ENCODE results near the gene RSPH1.

Gene RSPH1

GRCh38 chr21:42453986-42454570, 41.9 kb downstream of the RSPH1 start:
- no peak for DNase-seq (ENCODE audit: low read depth, low spot score)
- in situ Hi-C loops (cut with HindIII; ENCODE audit: low sequenced_read_pairs): no loop called here
- no peak overlapping the region for H3K4me3 ChIP-seq (ENCODE audit: low read depth, low read length)
- TF ChIP-seq, protein P1, sequence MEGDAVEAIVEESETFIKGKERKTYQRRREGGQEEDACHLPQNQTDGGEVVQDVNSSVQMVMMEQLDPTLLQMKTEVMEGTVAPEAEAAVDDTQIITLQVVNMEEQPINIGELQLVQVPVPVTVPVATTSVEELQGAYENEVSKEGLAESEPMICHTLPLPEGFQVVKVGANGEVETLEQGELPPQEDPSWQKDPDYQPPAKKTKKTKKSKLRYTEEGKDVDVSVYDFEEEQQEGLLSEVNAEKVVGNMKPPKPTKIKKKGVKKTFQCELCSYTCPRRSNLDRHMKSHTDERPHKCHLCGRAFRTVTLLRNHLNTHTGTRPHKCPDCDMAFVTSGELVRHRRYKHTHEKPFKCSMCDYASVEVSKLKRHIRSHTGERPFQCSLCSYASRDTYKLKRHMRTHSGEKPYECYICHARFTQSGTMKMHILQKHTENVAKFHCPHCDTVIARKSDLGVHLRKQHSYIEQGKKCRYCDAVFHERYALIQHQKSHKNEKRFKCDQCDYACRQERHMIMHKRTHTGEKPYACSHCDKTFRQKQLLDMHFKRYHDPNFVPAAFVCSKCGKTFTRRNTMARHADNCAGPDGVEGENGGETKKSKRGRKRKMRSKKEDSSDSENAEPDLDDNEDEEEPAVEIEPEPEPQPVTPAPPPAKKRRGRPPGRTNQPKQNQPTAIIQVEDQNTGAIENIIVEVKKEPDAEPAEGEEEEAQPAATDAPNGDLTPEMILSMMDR (IDR thresholded peaks at IDR 0.05; ENCODE audit: low read depth, low read length): no peak

GRCh38 chr21:42453224-42453985, 42.6 kb downstream of the RSPH1 start:
- H3K4me3 ChIP-seq (ENCODE audit: low read depth, low read length): no peak overlapping the region
- TF ChIP-seq, protein P1 (IDR thresholded peaks at IDR 0.05; ENCODE audit: low read depth, low read length): no peak
- DNase-seq (ENCODE audit: low read depth, low spot score): no peak
- in situ Hi-C loops (cut with HindIII; ENCODE audit: low sequenced_read_pairs): no loop called here

- TF ChIP-seq, protein P1 (IDR thresholded peaks at IDR 0.05; ENCODE audit: low read depth, low read length): no peak
- no peak for DNase-seq (ENCODE audit: low read depth, low spot score)
- H3K4me3 ChIP-seq (ENCODE audit: low read depth, low read length): no peak overlapping the region
- in situ Hi-C loops (cut with HindIII; ENCODE audit: low sequenced_read_pairs): no loop called here
These were observed 43.4 kb downstream of the RSPH1 start for GRCh38 chr21:42452401-42453223.

GRCh38 chr21:42451941-42452340, 44.1 kb downstream of the RSPH1 start:
- no peak overlapping the region for H3K4me3 ChIP-seq (ENCODE audit: low read depth, low read length)
- TF ChIP-seq, protein P1 (IDR thresholded peaks at IDR 0.05; ENCODE audit: low read depth, low read length): no peak
- DNase-seq (ENCODE audit: low read depth, low spot score): no peak
- in situ Hi-C loops (cut with HindIII; ENCODE audit: low sequenced_read_pairs): no loop called here

DNA sequence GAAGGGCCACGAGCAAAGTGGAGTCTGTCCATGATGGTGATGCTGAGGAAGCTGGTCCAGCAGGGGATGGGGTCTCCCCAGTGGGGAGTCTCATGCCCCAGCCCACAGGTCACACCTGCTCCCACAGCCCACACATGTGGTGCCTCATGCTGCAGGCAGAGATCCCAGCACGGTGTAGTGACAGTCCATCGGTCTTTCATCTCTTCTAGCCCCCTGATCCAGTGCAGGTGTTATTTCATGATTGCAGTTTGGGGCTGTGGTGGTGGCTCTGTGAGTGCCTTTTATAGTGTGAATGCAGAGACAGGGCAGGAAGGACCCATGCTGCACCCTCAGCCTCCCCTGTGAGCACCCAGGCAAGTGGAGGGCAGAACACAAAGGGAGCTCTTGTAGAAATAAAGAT, 47.3 kb downstream of the RSPH1 start:
- no peak for DNase-seq (ENCODE audit: low read depth, low spot score)
- in situ Hi-C loops (cut with HindIII; ENCODE audit: low sequenced_read_pairs): no loop called here
- TF ChIP-seq, protein P1 (IDR thresholded peaks at IDR 0.05; ENCODE audit: low read depth, low read length): no peak
- H3K4me3 ChIP-seq (ENCODE audit: low read depth, low read length): no peak overlapping the region

GRCh38 chr21:42447732-42448131, 48.3 kb downstream of the RSPH1 start:
- TF ChIP-seq, protein P1 (IDR thresholded peaks at IDR 0.05; ENCODE audit: low read depth, low read length): no peak
- H3K4me3 ChIP-seq (ENCODE audit: low read depth, low read length): no peak overlapping the region
- DNase-seq (ENCODE audit: low read depth, low spot score): no peak
- in situ Hi-C loops (cut with HindIII; ENCODE audit: low sequenced_read_pairs): no loop called here

All from astrocyte of the spinal cord (primary cell).